HG03064 (cell line): ENCODE results near the gene TTC23.

Experiments
- ATAC-seq: cut with Tn5 transposase; IDR thresholded peaks from one replicate; pipeline ENCODE4 v1.9.1; 2021; ENCODE audit warnings: low read depth; ENCODE audit not compliant: unreplicated experiment

TTC23 gene

GRCh38 chr15:99249270-99249841 is at the start of gene TTC23:
TTC23 (minus strand) TSS chr15:99249581; CDS start chr15:99228712, 20,869 bp downstream.
- no peak for ATAC-seq

- no peak for ATAC-seq
These were observed 47.0 kb upstream of the TTC23 start for GRCh38 chr15:99296386-99296785.

- no peak for ATAC-seq
These were observed 46.5 kb upstream of the TTC23 start for GRCh38 chr15:99295840-99296239.

GRCh38 chr15:99291643-99292042 is 42.3 kb upstream of the TTC23 start:
- ATAC-seq = no peak

- ATAC-seq = no peak
These were observed 34.3 kb upstream of the TTC23 start for GRCh38 chr15:99283717-99284116.

GRCh38 chr15:99282586-99282985 is 33.2 kb upstream of the TTC23 start:
- ATAC-seq = no peak

GRCh38 chr15:99282121-99282520 is 32.7 kb upstream of the TTC23 start:
- no peak for ATAC-seq

- no peak for ATAC-seq
These were observed 30.4 kb upstream of the TTC23 start for GRCh38 chr15:99279827-99280226.

GRCh38 chr15:99279290-99279689 is 29.9 kb upstream of the TTC23 start:
- no peak for ATAC-seq

GRCh38 chr15:99275525-99276128 is 26.2 kb upstream of the TTC23 start:
- no peak for ATAC-seq

GRCh38 chr15:99275061-99275460 is 25.7 kb upstream of the TTC23 start:
- ATAC-seq = no peak

GRCh38 chr15:99273801-99274200 is 24.4 kb upstream of the TTC23 start:
- no peak for ATAC-seq

- no peak for ATAC-seq
These were observed 19.1 kb upstream of the TTC23 start for GRCh38 chr15:99268431-99268830.

- ATAC-seq = no peak
These were observed 18.6 kb upstream of the TTC23 start for GRCh38 chr15:99267957-99268356.

GRCh38 chr15:99265541-99266070 is 16.2 kb upstream of the TTC23 start:
- ATAC-seq = no peak

- ATAC-seq = no peak
These were observed 14.7 kb upstream of the TTC23 start for GRCh38 chr15:99264125-99264524.

GRCh38 chr15:99257107-99257750 is 7.8 kb upstream of the TTC23 start:
- ATAC-seq = no peak

GRCh38 chr15:99253381-99254090 is 4.2 kb upstream of the TTC23 start:
- no peak for ATAC-seq

- ATAC-seq = no peak
These were observed 2.9 kb upstream of the TTC23 start for GRCh38 chr15:99252326-99252725.

- ATAC-seq = peak; percentile 94
These were observed 1.8 kb upstream of the TTC23 start, which contains the start of gene LRRC28 for GRCh38 chr15:99250857-99251841. LRRC28 (plus strand) TSS chr15:99251481; CDS start chr15:99255958, 4,477 bp downstream.
